Activated T-helper 17 cell treated with anti-CD3 and anti-CD28 coated beads, Interleukin-2, amount 50 U/mL, for 72 hours (primary cell): ENCODE results near the gene ZNF32. TPM values are rescaled to one million over a fixed set of nuclear protein-coding genes. Genes with fewer than 3 reads are reported as not detected.

ENCODE experiments used
- ATAC-seq: fragments of 150-1000 bp; cut with Tn5 transposase; replicated peaks from 2 replicates; pipeline ENCODE4 v1.10.0; 2021; ENCODE audit warnings: mild to moderate bottlenecking, moderate library complexity
- H3K27ac Mint-ChIP-seq: one replicate; pipeline ENCODE4 v1.8.0; 2022; ENCODE audit warnings: mixed read lengths
- H3K27me3 Mint-ChIP-seq: one replicate; pipeline ENCODE4 v1.8.0; 2022; ENCODE audit warnings: mixed read lengths
- H3K36me3 Mint-ChIP-seq: one replicate; pipeline ENCODE4 v1.8.0; 2022; ENCODE audit warnings: low read depth, mild to moderate bottlenecking, mixed read lengths
- H3K4me1 Mint-ChIP-seq: one replicate; pipeline ENCODE4 v1.8.0; 2022; ENCODE audit warnings: mixed read lengths
- H3K4me3 Mint-ChIP-seq: one replicate; pipeline ENCODE4 v1.8.0; 2022; ENCODE audit warnings: mild to moderate bottlenecking, mixed read lengths
- H3K9me3 Mint-ChIP-seq: one replicate; pipeline ENCODE4 v1.8.0; 2022; ENCODE audit warnings: mixed read lengths
- total RNA-seq, 2 donors: library from RNA; stranded (reverse); gene quantifications; one replicate each; pipeline ENCODE4 v1.2.3, GENCODE V29; 2022

Gene ZNF32
- total RNA-seq, 2 donors from 2014 or later, result 6.5 to 7.9 TPM

DNA sequence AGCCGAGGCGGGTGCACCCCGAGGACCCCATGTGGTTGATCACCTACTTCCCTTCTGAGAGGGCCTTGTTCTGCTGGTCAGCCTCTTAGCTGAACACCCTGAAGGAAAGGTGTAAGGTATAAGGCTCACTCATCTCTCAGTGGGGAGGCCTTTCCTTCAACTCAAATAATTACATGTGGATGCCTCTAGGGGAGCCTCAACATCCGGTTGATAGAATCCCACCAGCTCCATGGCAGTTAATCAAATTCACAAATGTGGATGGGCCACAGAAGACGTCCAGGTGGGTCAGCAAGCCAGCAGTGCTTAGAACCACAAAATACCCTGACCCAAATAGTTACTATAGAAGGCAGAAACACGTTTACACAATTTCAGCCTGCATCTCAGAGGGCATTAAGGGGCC is 37.7 kb upstream of the ZNF32 start:
- no peak overlapping the region for H3K27ac Mint-ChIP-seq
- ATAC-seq, result no peak
- no peaks in the 10 kb centered on the region for H3K4me1 Mint-ChIP-seq

DNA sequence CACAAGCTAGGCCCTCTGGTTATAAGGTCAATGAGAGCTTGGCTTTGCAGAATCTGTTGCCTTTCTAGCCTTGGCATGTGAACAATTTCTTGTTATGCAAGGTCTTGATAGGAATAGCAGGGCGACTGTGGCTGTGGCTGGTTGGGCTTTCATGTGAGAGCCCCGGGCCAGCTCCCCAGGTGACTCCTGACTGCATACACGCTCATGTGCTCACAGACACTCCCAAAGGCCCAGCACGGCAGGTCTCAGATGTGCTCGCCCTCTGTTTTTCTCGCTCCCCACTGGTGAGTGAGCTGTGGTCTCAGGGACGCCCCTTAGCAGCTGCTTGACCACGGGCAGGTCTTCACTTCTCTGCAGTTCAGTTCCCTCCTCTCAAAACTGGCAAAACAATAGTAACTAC is 37.1 kb upstream of the ZNF32 start:
- Mint-ChIP-seq H3K27me3 (peaks cover 24% of the 10 kb centered on the region), H3K27ac (no peak overlapping the region), H3K9me3 (no peaks in the 10 kb centered on the region)

More for the DNA sequence above, 37.7 kb upstream of the ZNF32 start:
- Mint-ChIP-seq H3K27me3 (peaks cover 27% of the 10 kb centered on the region), H3K9me3 (no peaks in the 10 kb centered on the region), H3K4me3 (no peak overlapping the region), H3K36me3 (no peaks in the 10 kb centered on the region)

DNA sequence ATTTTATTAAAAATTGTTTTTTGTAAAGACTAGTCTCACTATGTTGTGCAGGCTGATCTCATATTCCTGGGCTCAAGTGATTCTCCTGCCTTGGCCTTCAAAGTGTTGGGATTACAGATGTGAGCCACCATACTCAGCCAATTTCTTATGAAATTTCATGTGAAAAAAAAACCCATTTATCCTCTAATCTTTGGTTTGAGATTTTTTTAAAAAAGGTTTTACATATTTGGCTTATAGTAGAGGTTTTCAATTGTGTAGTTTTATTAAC is 35.5 kb upstream of the ZNF32 start:
- H3K9me3 Mint-ChIP-seq, result no peaks in the 10 kb centered on the region

More for the DNA sequence above, 37.1 kb upstream of the ZNF32 start:
- ATAC-seq, result no peak
- Mint-ChIP-seq H3K4me3 (no peak overlapping the region), H3K36me3 (no peaks in the 10 kb centered on the region), H3K4me1 (no peaks in the 10 kb centered on the region)

DNA sequence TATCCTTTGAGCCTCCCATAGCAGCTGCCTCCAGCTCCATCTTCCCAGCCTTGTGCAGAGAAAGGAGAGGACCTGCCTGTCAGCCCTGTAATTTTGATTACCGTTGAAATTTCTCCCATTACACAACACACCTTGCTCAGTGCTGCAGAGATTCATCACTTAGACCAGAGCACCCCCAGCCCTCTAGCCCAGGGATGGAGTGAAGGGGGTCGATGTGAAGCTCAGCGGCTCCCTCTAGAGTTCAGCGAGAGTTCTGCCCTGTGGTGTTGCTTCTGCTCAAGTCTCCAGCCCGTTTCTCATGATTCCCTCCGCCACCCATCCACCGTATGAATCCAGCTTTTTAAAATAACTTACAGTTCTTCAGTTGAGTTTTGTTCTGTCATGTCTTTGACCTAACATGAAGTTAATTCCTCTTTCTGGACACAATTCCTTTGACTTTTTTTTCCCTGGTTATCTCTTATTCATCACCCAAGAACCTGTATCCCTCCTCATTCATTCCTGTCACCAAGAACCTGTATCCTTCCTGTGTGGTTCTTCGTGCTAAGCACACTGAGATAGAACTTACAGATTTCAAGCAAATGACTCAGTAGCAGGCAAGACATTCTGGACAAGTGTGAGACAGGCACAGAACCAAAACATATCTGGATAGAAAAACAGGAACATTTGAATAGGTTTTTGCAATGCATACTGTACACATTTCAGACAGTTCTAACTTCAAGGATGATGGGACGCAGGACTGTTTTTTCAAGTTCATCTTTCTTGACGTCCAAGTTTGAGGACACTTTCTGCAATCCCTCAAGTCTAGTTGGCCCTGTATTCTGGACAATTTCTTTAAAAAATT is 35.0 kb upstream of the ZNF32 start:
- Mint-ChIP-seq H3K4me1 (no peaks in the 10 kb centered on the region), H3K27me3 (peaks cover 34% of the 10 kb centered on the region), H3K27ac (no peak overlapping the region), H3K4me3 (no peak overlapping the region), H3K36me3 (no peaks in the 10 kb centered on the region), H3K9me3 (no peaks in the 10 kb centered on the region)
- peak; percentile 49 for ATAC-seq

More for the DNA sequence above, 35.5 kb upstream of the ZNF32 start:
- Mint-ChIP-seq H3K4me3 (no peak overlapping the region), H3K4me1 (no peaks in the 10 kb centered on the region), H3K36me3 (no peaks in the 10 kb centered on the region), H3K27me3 (peaks cover 32% of the 10 kb centered on the region), H3K27ac (no peak overlapping the region)
- no peak for ATAC-seq

- no peaks in the 10 kb centered on the region for H3K9me3 Mint-ChIP-seq
- no peak for ATAC-seq
- no peaks in the 10 kb centered on the region for H3K4me1 Mint-ChIP-seq
- H3K4me3 Mint-ChIP-seq, result no peak overlapping the region
- no peaks in the 10 kb centered on the region for H3K36me3 Mint-ChIP-seq
- H3K27ac Mint-ChIP-seq, result no peak overlapping the region
- H3K27me3 Mint-ChIP-seq, result peaks cover 35% of the 10 kb centered on the region
These were observed 34.3 kb upstream of the ZNF32 start for GRCh38 chr10:43682956-43683355.

DNA sequence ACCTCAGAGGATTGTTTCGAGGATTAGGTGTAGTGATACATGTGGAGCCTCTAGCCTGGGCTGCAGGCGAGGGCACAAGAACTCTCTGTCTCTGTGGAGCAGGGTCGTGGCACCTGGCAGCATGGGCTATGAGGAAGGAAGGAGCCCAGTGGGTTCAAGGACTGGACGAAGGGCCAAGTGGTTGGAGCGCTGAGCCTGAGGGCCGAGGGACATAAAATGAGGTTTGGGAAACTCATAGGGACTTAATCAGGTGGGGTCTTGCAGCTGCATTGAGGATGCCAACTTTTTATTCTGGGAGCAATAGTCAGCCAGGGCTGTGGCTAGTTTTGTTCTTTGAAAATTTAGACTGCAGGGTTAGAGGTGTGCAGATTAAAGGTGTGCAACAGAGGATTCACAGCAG is 33.0 kb upstream of the ZNF32 start:
- Mint-ChIP-seq H3K27me3 (peaks cover 35% of the 10 kb centered on the region), H3K4me1 (no peaks in the 10 kb centered on the region), H3K36me3 (no peaks in the 10 kb centered on the region), H3K27ac (no peak overlapping the region), H3K4me3 (no peak overlapping the region), H3K9me3 (no peaks in the 10 kb centered on the region)
- no peak for ATAC-seq

DNA sequence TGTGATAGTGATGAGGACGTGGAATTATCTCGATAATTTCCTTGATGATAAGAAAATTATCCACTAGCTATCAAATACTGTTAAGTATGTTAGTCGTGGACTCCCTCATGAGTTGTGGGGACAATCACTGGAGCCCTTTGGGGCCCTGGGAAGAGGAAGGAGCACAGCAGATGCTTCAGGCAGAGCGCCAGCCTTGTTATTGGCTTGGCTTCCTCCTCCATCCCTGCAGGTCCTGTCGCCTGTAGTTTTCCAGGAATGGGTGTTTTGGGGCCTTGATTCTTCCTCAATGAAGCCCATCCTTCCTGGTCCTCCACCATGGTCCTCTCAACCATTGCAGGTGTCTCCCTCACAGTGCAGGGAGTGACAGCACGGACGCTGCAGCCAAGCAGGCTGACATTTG is 32.5 kb upstream of the ZNF32 start:
- Mint-ChIP-seq H3K27ac (no peak overlapping the region), H3K9me3 (no peaks in the 10 kb centered on the region)

DNA sequence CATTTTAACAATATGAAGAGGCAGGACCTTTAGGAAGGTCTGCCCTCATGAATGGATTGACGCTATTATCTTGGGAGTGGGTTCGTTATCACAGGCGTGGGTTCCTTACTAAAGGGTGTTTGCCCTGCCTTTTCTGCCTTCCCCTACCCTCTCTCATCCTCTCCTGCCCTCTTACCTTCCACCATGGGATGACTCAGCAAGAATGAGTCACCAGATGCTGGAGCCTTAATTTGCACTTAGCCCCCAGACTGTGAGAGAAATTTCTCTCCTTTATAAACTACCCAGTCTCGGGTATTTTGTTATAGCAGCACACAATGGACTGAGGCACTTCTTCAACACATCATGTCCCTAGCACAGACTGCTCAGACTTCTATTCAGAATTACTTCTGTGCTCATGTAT is 31.4 kb upstream of the ZNF32 start:
- peaks cover 35% of the 10 kb centered on the region for H3K27me3 Mint-ChIP-seq
- H3K9me3 Mint-ChIP-seq, result no peaks in the 10 kb centered on the region
- H3K36me3 Mint-ChIP-seq, result no peaks in the 10 kb centered on the region
- no peak overlapping the region for H3K4me3 Mint-ChIP-seq
- no peak for ATAC-seq
- H3K27ac Mint-ChIP-seq, result no peak overlapping the region
- H3K4me1 Mint-ChIP-seq, result no peaks in the 10 kb centered on the region

More for the DNA sequence above, 32.5 kb upstream of the ZNF32 start:
- no peak for ATAC-seq
- no peak overlapping the region for H3K4me3 Mint-ChIP-seq
- no peaks in the 10 kb centered on the region for H3K4me1 Mint-ChIP-seq
- no peaks in the 10 kb centered on the region for H3K36me3 Mint-ChIP-seq
- H3K27me3 Mint-ChIP-seq, result peaks cover 35% of the 10 kb centered on the region

DNA sequence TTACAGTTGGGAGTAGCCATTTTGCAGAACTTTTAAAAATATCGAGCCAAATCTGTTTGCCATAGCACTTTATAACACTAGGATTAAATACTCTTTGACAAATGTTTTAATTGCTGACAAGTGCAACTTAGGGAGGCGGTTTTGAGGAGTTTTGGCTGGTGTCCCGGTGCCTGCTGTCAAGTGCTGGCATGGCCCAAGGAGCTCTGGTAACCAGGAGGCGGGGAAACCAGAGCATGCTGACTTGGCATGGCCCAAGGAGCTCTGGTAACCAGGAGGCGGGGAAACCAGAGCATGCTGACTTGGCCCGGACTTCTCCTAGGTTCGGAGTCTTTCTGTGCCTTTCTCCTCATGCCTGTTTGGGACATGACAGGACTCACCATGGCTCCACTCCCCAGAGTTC is 30.8 kb upstream of the ZNF32 start:
- H3K4me3 Mint-ChIP-seq, result no peak overlapping the region
- no peak overlapping the region for H3K27ac Mint-ChIP-seq
- peaks cover 35% of the 10 kb centered on the region for H3K27me3 Mint-ChIP-seq
- no peak for ATAC-seq
- H3K4me1 Mint-ChIP-seq, result no peaks in the 10 kb centered on the region
- no peaks in the 10 kb centered on the region for H3K36me3 Mint-ChIP-seq
- no peaks in the 10 kb centered on the region for H3K9me3 Mint-ChIP-seq

DNA sequence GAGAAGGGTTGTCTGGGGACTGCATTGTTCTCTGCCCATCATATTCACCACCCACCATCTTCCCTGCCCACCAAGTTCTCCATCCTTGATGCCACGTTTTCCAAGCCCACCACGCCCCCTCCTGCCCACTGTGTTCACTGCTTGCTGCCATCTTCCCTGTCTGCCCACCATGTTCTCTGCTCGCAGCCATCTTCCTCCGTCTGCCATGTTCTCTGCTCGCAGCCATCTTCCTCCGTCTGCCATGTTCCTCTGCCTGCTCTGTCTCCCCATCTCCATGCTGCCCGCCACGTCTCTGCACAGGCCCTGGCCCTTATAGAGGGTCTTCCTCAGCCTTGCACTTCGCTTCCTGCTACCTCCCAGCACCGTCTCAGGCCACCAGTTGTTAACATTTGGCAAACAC is 30.0 kb upstream of the ZNF32 start:
- H3K36me3 Mint-ChIP-seq, result no peaks in the 10 kb centered on the region
- peaks cover 33% of the 10 kb centered on the region for H3K27me3 Mint-ChIP-seq
- no peaks in the 10 kb centered on the region for H3K9me3 Mint-ChIP-seq
- H3K4me1 Mint-ChIP-seq, result no peaks in the 10 kb centered on the region
- H3K4me3 Mint-ChIP-seq, result no peak overlapping the region
- no peak overlapping the region for H3K27ac Mint-ChIP-seq
- no peak for ATAC-seq

DNA sequence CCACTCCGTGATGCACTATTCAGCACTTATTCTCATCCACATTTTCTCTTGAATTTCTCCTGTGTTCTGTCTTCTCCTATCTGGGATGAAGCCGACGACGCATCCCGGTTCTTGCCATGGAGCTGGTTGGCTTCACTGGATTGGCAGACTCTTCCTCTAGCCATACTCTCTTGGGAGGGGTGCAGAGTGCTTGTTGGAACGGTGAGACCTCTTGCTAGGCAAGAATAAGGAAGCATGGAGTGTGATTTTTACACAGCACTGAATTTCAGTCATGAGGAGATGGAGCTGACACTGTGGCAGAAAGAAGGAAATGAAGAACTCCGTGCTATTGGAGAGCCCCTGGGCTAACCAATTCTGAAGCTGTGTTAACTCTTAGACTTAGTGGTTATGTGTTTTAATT is 28.2 kb upstream of the ZNF32 start:
- no peaks in the 10 kb centered on the region for H3K9me3 Mint-ChIP-seq
- H3K4me1 Mint-ChIP-seq, result no peaks in the 10 kb centered on the region
- ATAC-seq, result no peak
- no peaks in the 10 kb centered on the region for H3K36me3 Mint-ChIP-seq
- H3K4me3 Mint-ChIP-seq, result no peak overlapping the region
- H3K27ac Mint-ChIP-seq, result no peak overlapping the region
- H3K27me3 Mint-ChIP-seq, result peaks cover 27% of the 10 kb centered on the region

DNA sequence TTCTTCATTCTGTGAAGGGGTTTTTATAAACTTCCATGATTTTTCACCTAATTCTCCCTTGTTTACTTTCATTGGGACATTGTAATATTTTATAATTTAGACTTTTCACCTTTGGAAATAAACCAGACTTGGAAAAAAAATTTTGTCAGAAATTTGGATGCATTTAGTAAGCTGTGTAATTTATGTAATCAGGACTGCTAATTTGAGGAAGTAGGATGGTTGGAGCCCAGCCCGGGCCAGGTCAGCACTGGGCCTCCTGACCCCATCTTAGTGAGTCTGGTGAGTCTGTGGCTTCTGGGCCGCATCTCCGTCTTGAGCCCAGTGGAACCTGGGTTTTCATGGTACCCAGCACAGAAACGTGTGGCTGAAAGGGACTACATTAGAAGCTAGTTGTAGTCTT is 27.6 kb upstream of the ZNF32 start:
- Mint-ChIP-seq H3K4me3 (no peak overlapping the region), H3K27ac (no peak overlapping the region), H3K4me1 (no peaks in the 10 kb centered on the region)

DNA sequence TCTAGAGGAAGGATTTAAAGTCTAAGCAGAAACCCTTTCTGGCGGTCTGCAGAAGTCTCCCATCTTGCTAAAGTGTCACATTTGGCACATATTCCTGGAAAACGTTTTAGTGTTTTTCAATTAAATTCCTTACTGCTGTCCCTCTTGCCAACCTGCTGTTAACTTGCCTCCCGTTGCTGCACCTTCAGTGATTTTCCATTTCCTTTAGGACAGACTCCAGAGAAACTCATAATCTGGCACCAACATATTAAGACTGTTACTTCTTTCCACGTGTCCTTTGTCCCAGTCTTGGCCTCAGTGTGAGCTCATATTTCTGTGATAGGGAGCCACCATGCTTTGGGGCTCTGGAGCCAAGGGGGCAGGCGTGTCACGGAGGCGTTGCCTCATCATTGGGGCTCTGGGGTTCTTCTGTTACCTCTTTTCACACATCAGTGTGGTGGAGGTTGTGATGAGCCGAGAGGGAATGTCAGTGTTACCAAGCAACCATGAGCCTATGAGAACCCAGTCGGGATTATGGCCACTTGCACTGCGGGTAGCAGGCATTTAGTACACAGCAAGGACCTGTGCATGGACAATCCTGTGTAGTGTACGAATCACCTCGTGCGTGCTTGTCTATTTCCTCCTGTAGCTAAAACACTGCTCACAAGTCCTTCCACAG is 26.0 kb upstream of the ZNF32 start:
- ATAC-seq, result no peak
- Mint-ChIP-seq H3K36me3 (no peaks in the 10 kb centered on the region), H3K4me3 (no peak overlapping the region), H3K27ac (no peak overlapping the region), H3K27me3 (peaks cover 24% of the 10 kb centered on the region), H3K9me3 (no peaks in the 10 kb centered on the region), H3K4me1 (no peaks in the 10 kb centered on the region)

More for the DNA sequence above, 27.6 kb upstream of the ZNF32 start:
- H3K9me3 Mint-ChIP-seq, result no peaks in the 10 kb centered on the region
- no peak for ATAC-seq
- peaks cover 27% of the 10 kb centered on the region for H3K27me3 Mint-ChIP-seq
- H3K36me3 Mint-ChIP-seq, result no peaks in the 10 kb centered on the region

DNA sequence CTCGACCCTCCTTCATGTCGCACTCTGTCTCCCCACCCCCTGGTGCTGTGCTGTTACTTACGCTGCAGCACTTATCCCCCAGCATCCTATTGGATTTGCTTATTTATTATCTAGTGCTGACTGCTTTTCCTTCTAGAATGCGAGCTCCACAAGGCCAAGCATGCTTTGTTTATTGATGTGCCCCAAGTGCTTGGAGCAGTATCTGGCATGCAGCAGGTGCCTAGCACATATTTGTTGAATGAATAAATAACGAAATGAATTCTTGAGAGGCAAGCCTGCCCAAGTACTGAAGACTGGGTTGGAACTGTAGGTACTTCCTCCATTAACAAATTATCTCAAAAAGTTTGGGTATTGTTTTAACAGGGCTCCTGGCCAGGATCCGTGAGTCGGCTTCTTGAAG is 24.8 kb upstream of the ZNF32 start:
- Mint-ChIP-seq H3K4me1 (no peaks in the 10 kb centered on the region), H3K36me3 (no peaks in the 10 kb centered on the region), H3K4me3 (no peak overlapping the region), H3K27ac (no peak overlapping the region), H3K9me3 (no peaks in the 10 kb centered on the region), H3K27me3 (peaks cover 29% of the 10 kb centered on the region)
- ATAC-seq, result no peak
